Measurements from ENCODE around the gene PCYOX1L.

The PCYOX1L gene

DNA sequence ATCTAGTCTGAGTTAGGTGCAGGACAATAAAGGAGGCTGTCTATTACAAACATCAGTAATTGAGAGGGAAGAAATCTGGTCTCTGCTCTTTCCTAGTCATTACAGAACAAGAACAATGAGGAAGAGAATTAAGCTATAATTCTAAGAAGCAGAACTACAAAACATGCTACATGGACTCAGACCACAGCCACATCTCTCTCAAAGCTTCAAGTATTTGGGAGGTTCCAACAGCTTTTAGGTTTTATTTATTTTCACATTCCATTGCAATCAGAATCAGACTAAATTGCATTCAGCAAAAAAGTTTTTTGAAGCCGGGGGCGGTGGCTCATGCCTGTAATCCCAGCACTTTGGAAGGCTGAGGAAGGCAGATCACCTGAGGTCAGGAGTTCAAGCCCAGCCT, 13.7 kb upstream of the PCYOX1L start:
- H3K4me1 ChIP-seq (ENCODE audit: insufficient read depth, poor library complexity, severe bottlenecking), result peaks cover 15% of the 10 kb centered on the region
- ATAC-seq (ENCODE audit: low read depth) (no peak), DNase-seq (ENCODE audit: low spot score) (no peak)
- no peaks in the 10 kb centered on the region for H3K9me3 ChIP-seq (ENCODE audit: severe bottlenecking)
- H3K4me3 ChIP-seq (ENCODE audit: severe bottlenecking), result no peak overlapping the region
- no peak overlapping the region for H3K27ac ChIP-seq (ENCODE audit: poor library complexity, severe bottlenecking)
- TF ChIP-seq, protein P1, sequence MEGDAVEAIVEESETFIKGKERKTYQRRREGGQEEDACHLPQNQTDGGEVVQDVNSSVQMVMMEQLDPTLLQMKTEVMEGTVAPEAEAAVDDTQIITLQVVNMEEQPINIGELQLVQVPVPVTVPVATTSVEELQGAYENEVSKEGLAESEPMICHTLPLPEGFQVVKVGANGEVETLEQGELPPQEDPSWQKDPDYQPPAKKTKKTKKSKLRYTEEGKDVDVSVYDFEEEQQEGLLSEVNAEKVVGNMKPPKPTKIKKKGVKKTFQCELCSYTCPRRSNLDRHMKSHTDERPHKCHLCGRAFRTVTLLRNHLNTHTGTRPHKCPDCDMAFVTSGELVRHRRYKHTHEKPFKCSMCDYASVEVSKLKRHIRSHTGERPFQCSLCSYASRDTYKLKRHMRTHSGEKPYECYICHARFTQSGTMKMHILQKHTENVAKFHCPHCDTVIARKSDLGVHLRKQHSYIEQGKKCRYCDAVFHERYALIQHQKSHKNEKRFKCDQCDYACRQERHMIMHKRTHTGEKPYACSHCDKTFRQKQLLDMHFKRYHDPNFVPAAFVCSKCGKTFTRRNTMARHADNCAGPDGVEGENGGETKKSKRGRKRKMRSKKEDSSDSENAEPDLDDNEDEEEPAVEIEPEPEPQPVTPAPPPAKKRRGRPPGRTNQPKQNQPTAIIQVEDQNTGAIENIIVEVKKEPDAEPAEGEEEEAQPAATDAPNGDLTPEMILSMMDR (IDR thresholded peaks at IDR 0.05; ENCODE audit: poor library complexity, severe bottlenecking), result no peak
- H3K36me3 ChIP-seq (ENCODE audit: low read depth), result peaks cover 28% of the 10 kb centered on the region
- no peaks in the 10 kb centered on the region for H3K27me3 ChIP-seq (ENCODE audit: insufficient read depth, poor library complexity, severe bottlenecking)

DNA sequence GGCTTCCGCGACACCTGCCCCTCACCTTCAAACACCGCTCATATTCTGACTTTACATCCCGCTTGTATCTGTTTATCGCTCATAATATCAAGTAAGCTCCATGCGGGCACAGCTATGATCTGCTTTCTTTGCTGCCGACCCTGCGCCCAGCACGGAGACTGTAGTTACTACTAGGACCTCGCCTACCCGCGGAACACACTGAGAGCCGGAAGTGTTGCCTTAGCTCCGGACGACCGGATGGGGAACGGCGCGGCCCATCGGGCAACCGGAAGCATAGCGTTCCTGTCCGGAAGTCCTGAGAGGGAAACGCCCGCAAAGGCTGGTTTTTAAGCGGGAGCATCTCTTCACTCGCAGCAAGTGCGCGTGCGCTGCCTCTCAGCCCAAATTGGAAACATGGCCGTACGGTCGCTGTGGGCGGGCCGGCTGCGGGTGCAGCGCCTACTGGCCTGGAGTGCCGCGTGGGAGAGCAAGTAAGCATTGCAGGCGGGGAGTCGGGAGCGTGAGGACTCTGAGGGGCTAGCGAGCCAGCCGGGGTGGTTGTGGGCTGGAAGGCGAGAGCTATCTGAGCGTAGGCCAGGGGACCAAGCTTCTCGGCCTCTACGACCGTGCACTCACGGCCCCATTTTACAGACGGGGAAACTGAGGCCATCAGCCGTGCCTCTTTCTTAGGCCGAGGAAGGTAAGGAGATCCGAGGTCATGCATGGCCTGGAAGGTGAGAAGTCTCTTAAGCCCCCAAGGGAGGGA, 12.5 kb upstream of the PCYOX1L start, which contains the start of gene GRPEL2:
Gene GRPEL2, plus strand, starts transcription at position 353 of the 745 bp plus-strand sequence. Its CDS starts 41 bp downstream, at position 394.
- H3K9me3 ChIP-seq (ENCODE audit: severe bottlenecking), result no peaks in the 10 kb centered on the region
- H3K27ac ChIP-seq (ENCODE audit: poor library complexity, severe bottlenecking), result peak within 1 kb of the TSS; percentile 40
- TF ChIP-seq, protein P1 (IDR thresholded peaks at IDR 0.05; ENCODE audit: poor library complexity, severe bottlenecking), result no peak
- ATAC-seq (ENCODE audit: low read depth) (peak; percentile 97), DNase-seq (ENCODE audit: low spot score) (peak; percentile 99)
- H3K4me1 ChIP-seq (ENCODE audit: insufficient read depth, poor library complexity, severe bottlenecking), result peaks cover 15% of the 10 kb centered on the region
- H3K27me3 ChIP-seq (ENCODE audit: insufficient read depth, poor library complexity, severe bottlenecking), result no peaks in the 10 kb centered on the region
- H3K36me3 ChIP-seq (ENCODE audit: low read depth), result peaks cover 39% of the 10 kb centered on the region
- H3K4me3 ChIP-seq (ENCODE audit: severe bottlenecking), result peak within 1 kb of the TSS; percentile 78

DNA sequence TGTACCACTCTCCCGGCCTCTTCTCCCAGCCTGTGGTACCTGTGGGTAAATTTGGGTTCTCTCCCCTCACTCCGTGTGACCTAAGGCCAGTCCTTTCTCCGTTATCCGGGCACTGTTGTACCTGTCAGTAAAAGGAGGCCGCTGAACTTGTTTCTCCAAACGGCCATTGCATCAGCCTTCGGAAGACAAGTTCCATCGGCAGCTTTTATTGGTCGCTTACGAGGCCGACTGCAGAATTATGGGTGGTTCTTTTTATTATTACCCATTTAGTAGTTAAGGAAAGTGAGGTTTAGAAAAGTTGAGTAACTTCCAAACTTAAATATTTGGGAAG, 12.0 kb upstream of the PCYOX1L start:
- peak overlapping the region; percentile 40 for H3K27ac ChIP-seq (ENCODE audit: poor library complexity, severe bottlenecking)
- no peaks in the 10 kb centered on the region for H3K27me3 ChIP-seq (ENCODE audit: insufficient read depth, poor library complexity, severe bottlenecking)
- peak overlapping the region; percentile 78 for H3K4me3 ChIP-seq (ENCODE audit: severe bottlenecking)
- TF ChIP-seq, protein P1 (IDR thresholded peaks at IDR 0.05; ENCODE audit: poor library complexity, severe bottlenecking), result no peak
- no peaks in the 10 kb centered on the region for H3K9me3 ChIP-seq (ENCODE audit: severe bottlenecking)
- ATAC-seq (ENCODE audit: low read depth) (peak; percentile 3; the same call in 1 of the 3 replicates), DNase-seq (ENCODE audit: low spot score) (no peak)
- H3K36me3 ChIP-seq (ENCODE audit: low read depth), result peaks cover 45% of the 10 kb centered on the region
- H3K4me1 ChIP-seq (ENCODE audit: insufficient read depth, poor library complexity, severe bottlenecking), result peaks cover 15% of the 10 kb centered on the region

DNA sequence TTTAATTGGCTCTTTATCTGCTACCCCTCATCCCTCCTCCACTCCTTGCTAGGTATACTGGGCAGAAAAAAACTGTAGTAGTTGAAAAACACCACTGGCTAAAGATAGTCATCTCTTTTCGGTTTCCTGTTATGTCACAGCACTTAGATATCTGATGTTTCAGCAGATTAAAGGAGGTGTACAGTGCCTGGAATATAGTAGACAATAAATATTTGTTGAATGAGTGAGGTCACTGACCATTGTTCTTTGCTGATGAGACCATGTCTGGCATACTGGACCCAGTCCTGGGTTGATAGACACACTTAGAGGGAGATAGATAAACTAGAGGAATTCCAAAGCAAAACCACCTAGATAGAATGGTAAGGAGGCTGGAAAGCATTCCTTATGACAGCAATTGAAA, 9.3 kb upstream of the PCYOX1L start:
- TF ChIP-seq, protein P1 (IDR thresholded peaks at IDR 0.05; ENCODE audit: poor library complexity, severe bottlenecking), result no peak
- DNase-seq (ENCODE audit: low spot score) (no peak), ATAC-seq (ENCODE audit: low read depth) (no peak)
- peaks cover 15% of the 10 kb centered on the region for H3K4me1 ChIP-seq (ENCODE audit: insufficient read depth, poor library complexity, severe bottlenecking)
- H3K27me3 ChIP-seq (ENCODE audit: insufficient read depth, poor library complexity, severe bottlenecking), result no peaks in the 10 kb centered on the region
- peaks cover 71% of the 10 kb centered on the region for H3K36me3 ChIP-seq (ENCODE audit: low read depth)
- no peaks in the 10 kb centered on the region for H3K9me3 ChIP-seq (ENCODE audit: severe bottlenecking)
- H3K27ac ChIP-seq (ENCODE audit: poor library complexity, severe bottlenecking), result no peak overlapping the region
- no peak overlapping the region for H3K4me3 ChIP-seq (ENCODE audit: severe bottlenecking)

DNA sequence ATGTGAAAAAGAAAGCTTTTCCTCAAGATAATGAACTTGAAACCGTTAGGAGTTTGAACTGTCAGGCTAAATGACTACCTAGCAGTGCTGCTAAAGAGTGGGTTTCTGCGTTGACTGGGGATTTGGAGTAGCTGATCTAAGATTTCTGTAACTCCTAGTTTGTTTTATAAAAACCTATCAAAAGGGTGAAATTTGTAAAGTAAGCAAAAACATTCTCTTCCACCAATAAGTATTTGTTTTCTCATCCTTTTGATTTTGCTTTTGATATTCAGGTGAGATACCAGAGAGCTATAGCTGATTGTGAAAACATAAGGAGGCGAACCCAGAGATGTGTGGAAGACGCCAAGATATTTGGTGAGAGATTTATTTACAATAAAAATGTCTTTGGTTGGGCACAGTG, 8.5 kb upstream of the PCYOX1L start:
- peaks cover 80% of the 10 kb centered on the region for H3K36me3 ChIP-seq (ENCODE audit: low read depth)
- ATAC-seq (ENCODE audit: low read depth), result no peak
- TF ChIP-seq, protein P1 (IDR thresholded peaks at IDR 0.05; ENCODE audit: poor library complexity, severe bottlenecking), result no peak
- H3K27me3 ChIP-seq (ENCODE audit: insufficient read depth, poor library complexity, severe bottlenecking), result no peaks in the 10 kb centered on the region
- DNase-seq (ENCODE audit: low spot score), result no peak
- H3K27ac ChIP-seq (ENCODE audit: poor library complexity, severe bottlenecking), result no peak overlapping the region
- peaks cover 15% of the 10 kb centered on the region for H3K4me1 ChIP-seq (ENCODE audit: insufficient read depth, poor library complexity, severe bottlenecking)
- no peak overlapping the region for H3K4me3 ChIP-seq (ENCODE audit: severe bottlenecking)
- H3K9me3 ChIP-seq (ENCODE audit: severe bottlenecking), result no peaks in the 10 kb centered on the region
